HepG2 (cell line): ENCODE measurements around the gene AKR1C3. TPM values are rescaled to one million over a fixed set of nuclear protein-coding genes. Genes with fewer than 3 reads are reported as not detected.
A peak's percentile ranks its signal among the peaks of the same experiment; 100 is the strongest.

ENCODE experiments used
- CEBPB ChIP-seq: IDR thresholded peaks from 2 replicates; pipeline ENCODE4 v1.6.1; 2011; ENCODE audit warnings: low read depth, low read length, improper control_type of control experiment, borderline replicate concordance
- CREB1 ChIP-seq, 2 experiments: fragments of 450-650 bp in 1 of 2; IDR thresholded peaks; 2 replicates each; pipeline ENCODE4 v1.6.1; 2016 to 2017; ENCODE audit warnings: control low read depth in 1 of 2, mild to moderate bottlenecking in 1 of 2, missing compliant biosample characterization in 1 of 2, missing genetic modification characterization in 1 of 2
- EHMT2 ChIP-seq: fragments of 200-600 bp; sonication (generic); IDR thresholded peaks from 2 replicates; pipeline ENCODE4 v1.7.0; 2017; ENCODE audit warnings: antibody characterized with exemption, low read depth, low read length, borderline replicate concordance
- EP300 ChIP-seq, 3 experiments: sonication (generic) in 1 of 3; formaldehyde crosslinking in 1 of 3; IDR thresholded peaks; 2 replicates each; pipeline versions ENCODE4 v1.5.1 to v1.6.1; 2011 to 2020; ENCODE audit warnings: low read depth in 2 of 3, low read length in 2 of 3, borderline replicate concordance in 1 of 3, improper control_type of control experiment in 1 of 3, mild to moderate bottlenecking in 1 of 3, missing genetic modification reagents in 1 of 3, moderate library complexity in 1 of 3
- ERF ChIP-seq: IDR thresholded peaks from 2 replicates; pipeline ENCODE4 v1.6.1; 2018; ENCODE audit warnings: missing biosample characterization, missing genetic modification reagents
- FOXA3 ChIP-seq: IDR thresholded peaks from 2 replicates; pipeline ENCODE4 v1.6.1; 2016; ENCODE audit warnings: missing genetic modification reagents, missing compliant biosample characterization
- FOXK1 ChIP-seq: sonication (generic); formaldehyde crosslinking; IDR thresholded peaks from 2 replicates; pipeline ENCODE4 v1.4.0; 2020; ENCODE audit warnings: low read depth, missing genetic modification reagents, borderline replicate concordance
- GATAD2A ChIP-seq: IDR thresholded peaks from 2 replicates; pipeline ENCODE4 v1.6.1; 2016
- HMGXB3 ChIP-seq: sonication (generic); formaldehyde crosslinking; IDR thresholded peaks from 2 replicates; pipeline ENCODE4 v1.4.0; 2020; ENCODE audit warnings: missing genetic modification reagents, borderline replicate concordance
- HNF4A ChIP-seq: sonication (generic); formaldehyde crosslinking; IDR thresholded peaks from 2 replicates; pipeline ENCODE4 v1.4.0; 2020; ENCODE audit warnings: missing genetic modification reagents
- HNF4G ChIP-seq, 2 experiments: sonication (generic) in 1 of 2; formaldehyde crosslinking in 1 of 2; IDR thresholded peaks; 2 replicates each; pipeline versions ENCODE4 v1.4.0 to v1.6.1; 2011 to 2020; ENCODE audit warnings: borderline replicate concordance in 2 of 2, low read depth in 2 of 2, mild to moderate bottlenecking in 2 of 2, low read length in 1 of 2, missing genetic modification reagents in 1 of 2, moderate library complexity in 1 of 2
- MZF1 ChIP-seq: sonication (generic); formaldehyde crosslinking; IDR thresholded peaks from 2 replicates; pipeline ENCODE4 v1.8.1; 2023; ENCODE audit warnings: mild to moderate bottlenecking, missing genetic modification reagents, borderline replicate concordance
- NR2C2 ChIP-seq: sonication (generic); formaldehyde crosslinking; IDR thresholded peaks from 2 replicates; pipeline ENCODE4 v1.4.0; 2020; ENCODE audit warnings: missing genetic modification reagents, mild to moderate bottlenecking, moderate library complexity, borderline replicate concordance
- ONECUT2 ChIP-seq: sonication (generic); formaldehyde crosslinking; IDR thresholded peaks from 2 replicates; pipeline ENCODE4 v1.4.0; 2020; ENCODE audit warnings: missing genetic modification reagents
- PAXIP1 ChIP-seq: sonication (generic); formaldehyde crosslinking; conservative IDR thresholded peaks from 2 replicates; pipeline ENCODE4 v1.4.0; 2020; ENCODE audit warnings: mild to moderate bottlenecking, missing genetic modification reagents, moderate library complexity
- POGZ ChIP-seq: sonication (generic); formaldehyde crosslinking; IDR thresholded peaks from 2 replicates; pipeline ENCODE4 v1.4.0; 2020; ENCODE audit warnings: mild to moderate bottlenecking, missing genetic modification reagents
- POLR2A ChIP-seq, 2 experiments: IDR thresholded peaks; 2 replicates each; pipeline ENCODE4 v1.6.1; 2011; ENCODE audit warnings: low read depth in 2 of 2, low read length in 2 of 2, mild to moderate bottlenecking in 1 of 2, moderate library complexity in 1 of 2; ENCODE audit not compliant: insufficient read depth in 1 of 2
- RARA ChIP-seq: IDR thresholded peaks from 2 replicates; pipeline ENCODE4 v1.6.1; 2016; ENCODE audit warnings: missing genetic modification reagents, missing compliant biosample characterization
- SRY ChIP-seq: sonication (generic); formaldehyde crosslinking; IDR thresholded peaks from 2 replicates; pipeline ENCODE4 v1.8.0; 2022; ENCODE audit warnings: mild to moderate bottlenecking, missing genetic modification reagents
- ZMYM4 ChIP-seq: sonication (generic); formaldehyde crosslinking; IDR thresholded peaks from 2 replicates; pipeline ENCODE4 v1.8.1; 2023; ENCODE audit warnings: mild to moderate bottlenecking, missing genetic modification reagents
- ZNF30 ChIP-seq: sonication (generic); formaldehyde crosslinking; IDR thresholded peaks from 2 replicates; pipeline ENCODE4 v1.5.0; 2020; ENCODE audit warnings: mild to moderate bottlenecking, missing genetic modification reagents
- ZNF644 ChIP-seq: IDR thresholded peaks from 2 replicates; pipeline ENCODE4 v1.6.1; 2016; ENCODE audit warnings: low read depth
- polyA plus RNA-seq, 8 experiments: library from polyadenylated mRNA; depleted of rRNA in 3 of 8; stranded (reverse) in 7 of 8; unstranded in 1 of 8; fragments of >200 nt; fragmentation: Illumina TruSeq in 4 of 8; extraction: Trizol in 4 of 8; gene quantifications; 2 replicates each; pipeline versions ENCODE4 v1.2.1 to v1.2.3, GENCODE V29; 2011 to 2016; ENCODE audit warnings: low read depth in 4 of 8, missing spikeins in 1 of 8, mixed read lengths in 1 of 8; ENCODE audit not compliant: insufficient read depth in 1 of 8
- total RNA-seq, 5 experiments: library from RNA; depleted of rRNA; stranded (reverse); fragments of >200 nt; fragmentation: Illumina TruSeq; extraction: Trizol; gene quantifications; 2 replicates each; pipeline ENCODE4 v1.2.3, GENCODE V29; 2016; ENCODE audit warnings: low read depth in 1 of 5

The AKR1C3 gene
- total and polyA plus RNA-seq, 2 of the 13 experiments (the other 11 are each of a cell fraction or from before 2014, with no cell fraction given), result 368 to 532 TPM

- TF ChIP-seq PAXIP1, result peak; percentile 41; the same call in 1 of the 2 replicates
- no peak for TF ChIP-seq MZF1
- TF ChIP-seq CREB1 (IDR thresholded peaks at IDR 0.05), result no peak
- TF ChIP-seq CREB1 (CRISPR knock-in tag; IDR thresholded peaks at IDR 0.05), result no peak
- no peak for TF ChIP-seq POLR2A (IDR thresholded peaks at IDR 0.05; ENCODE audit: insufficient read depth in 1 of 2, low read depth in 2 of 2, low read length in 2 of 2)
- peak; percentile 59 for TF ChIP-seq HNF4G (IDR thresholded peaks at IDR 0.05; ENCODE audit: borderline replicate concordance, low read depth, low read length)
- no peak for TF ChIP-seq HNF4G (CRISPR knock-in tag; IDR thresholded peaks at IDR 0.05; ENCODE audit: borderline replicate concordance, low read depth)
- peak; percentile 25; the same call in 1 of the 2 replicates for TF ChIP-seq FOXA3
- TF ChIP-seq EHMT2, result peak; percentile 38; the same call in 1 of the 2 replicates
- TF ChIP-seq CEBPB, result no peak
- TF ChIP-seq ZMYM4 (CRISPR knock-in tag), result peak; percentile 81; the same call in 1 of the 2 replicates
- no peak for TF ChIP-seq ONECUT2 (CRISPR knock-in tag)
- TF ChIP-seq NR2C2, result 0 out of 2 replicates have a peak, but pooled peaks have one; percentile 35
- peak; percentile 55; the same call in 1 of the 2 replicates for TF ChIP-seq GATAD2A (CRISPR knock-in tag)
- TF ChIP-seq HMGXB3 (CRISPR knock-in tag), result peak; percentile 44; the same call in 1 of the 2 replicates
- TF ChIP-seq RARA (CRISPR knock-in tag), result peak; percentile 62
- peak; percentile 41; the same call in 1 of the 2 replicates for TF ChIP-seq FOXK1 (CRISPR knock-in tag)
- TF ChIP-seq ERF (CRISPR knock-in tag), result no peak
- TF ChIP-seq ZNF30, result no peak
- TF ChIP-seq SRY (CRISPR knock-in tag), result no peak
- peak; percentile 90 for TF ChIP-seq HNF4A (CRISPR knock-in tag)
- peak; percentile 83 for TF ChIP-seq POGZ (CRISPR knock-in tag)
- 0 out of 4 replicates have a peak, but pooled peaks of 1 of the 2 experiments have one; percentile 27 for TF ChIP-seq EP300 (IDR thresholded peaks at IDR 0.05; ENCODE audit: low read depth in 2 of 2, low read length in 2 of 2)
- TF ChIP-seq EP300 (CRISPR knock-in tag; IDR thresholded peaks at IDR 0.05; ENCODE audit: borderline replicate concordance), result no peak
- TF ChIP-seq ZNF644 (CRISPR knock-in tag), result peak; percentile 87
Observed at GRCh38 chr10:5143137-5143536, 48.9 kb downstream of the AKR1C3 start (continued).
